Natural killer cell treated with Interleukin-12 subunit alpha and Interleukin-12 subunit beta and Interleukin-15 and Interleukin-18, amount 100 ng/mL, for 72 hours (primary cell): ENCODE measurements around the gene ZNF41. TPM values are rescaled to one million over a fixed set of nuclear protein-coding genes. Genes with fewer than 3 reads are reported as not detected.
"Not testable (repeated sequence)": the region's sequence is repeated elsewhere in the genome, so short reads cannot be mapped to it uniquely, and the experiment has no call there.

ENCODE experiments used
- ATAC-seq, 2 donors: fragments of 150-1000 bp; cut with Tn5 transposase in 1 of 2; sonication (Bioruptor Pico), chemical (Tn5 transposase) in 1 of 2; 2 replicates each; pipeline ENCODE4 v1.10.0; 2021
- DNase-seq: peaks from one replicate; pipeline ENCODE4 v3.0.0; 2022; ENCODE audit warnings: low spot score
- H3K27ac Mint-ChIP-seq, 2 donors: 1 replicate in 1 of 2; 2 replicates in 1 of 2; pipeline ENCODE4 v1.8.0; 2022; ENCODE audit warnings: mixed read lengths in 2 of 2, mild to moderate bottlenecking in 1 of 2, moderate library complexity in 1 of 2
- H3K27me3 Mint-ChIP-seq, 2 donors: 1 replicate in 1 of 2; 2 replicates in 1 of 2; pipeline ENCODE4 v1.8.0; 2022; ENCODE audit warnings: mixed read lengths in 2 of 2
- H3K36me3 Mint-ChIP-seq: one replicate; pipeline ENCODE4 v1.8.0; 2022; ENCODE audit warnings: mixed read lengths
- H3K4me1 Mint-ChIP-seq, 2 donors: 1 replicate in 1 of 2; 2 replicates in 1 of 2; pipeline ENCODE4 v1.8.0; 2022; ENCODE audit warnings: low read depth in 2 of 2, mixed read lengths in 2 of 2, mild to moderate bottlenecking in 1 of 2
- H3K4me3 Mint-ChIP-seq: one replicate; pipeline ENCODE4 v1.8.0; 2022; ENCODE audit warnings: mixed read lengths
- H3K9me3 Mint-ChIP-seq: 2 replicates; pipeline ENCODE4 v1.8.0; 2022; ENCODE audit warnings: mixed read lengths
- total RNA-seq, 2 donors: library from RNA; stranded (reverse); gene quantifications; one replicate each; pipeline ENCODE4 v1.2.3, GENCODE V29; 2022

Gene ZNF41
- total RNA-seq, 2 donors from 2014 or later = 12.5 to 16.6 TPM

- Mint-ChIP-seq H3K27me3 (peaks cover 0 to 3% of the 10 kb centered on the region in 2 donors), H3K27ac (no peak overlapping the region), H3K9me3 (no peaks in the 10 kb centered on the region), H3K36me3 (no peaks in the 10 kb centered on the region), H3K4me3 (no peak overlapping the region), H3K4me1 (no peaks in the 10 kb centered on the region)
- DNase-seq = no peak
- ATAC-seq = no peak
Measured at GRCh38 chrX:47502316-47503125, 19.5 kb upstream of the ZNF41 start.

- H3K36me3 Mint-ChIP-seq = no peaks in the 10 kb centered on the region
- H3K27ac Mint-ChIP-seq = no peak overlapping the region
Measured at GRCh38 chrX:47501226-47502074, 18.4 kb upstream of the ZNF41 start.

GRCh38 chrX:47500554-47500953, 17.5 kb upstream of the ZNF41 start:
- Mint-ChIP-seq H3K36me3 (no peaks in the 10 kb centered on the region), H3K4me1 (no peaks in the 10 kb centered on the region), H3K4me3 (no peak overlapping the region), H3K9me3 (no peaks in the 10 kb centered on the region), H3K27ac (no peak overlapping the region), H3K27me3 (peaks cover 0 to 15% of the 10 kb centered on the region in 2 donors)
- DNase-seq (no peak), ATAC-seq (no peak)

More at GRCh38 chrX:47501226-47502074, 18.4 kb upstream of the ZNF41 start:
- Mint-ChIP-seq H3K9me3 (no peaks in the 10 kb centered on the region), H3K4me3 (no peak overlapping the region), H3K4me1 (no peaks in the 10 kb centered on the region), H3K27me3 (peaks cover 0 to 11% of the 10 kb centered on the region in 2 donors)
- no peak for DNase-seq
- ATAC-seq = no peak

GRCh38 chrX:47499293-47499692, 16.3 kb upstream of the ZNF41 start:
- H3K27me3 Mint-ChIP-seq = peaks cover 0 to 21% of the 10 kb centered on the region in 2 donors
- H3K4me1 Mint-ChIP-seq = no peaks in the 10 kb centered on the region
- no peaks in the 10 kb centered on the region for H3K36me3 Mint-ChIP-seq
- H3K27ac Mint-ChIP-seq = no peak overlapping the region
- no peaks in the 10 kb centered on the region for H3K9me3 Mint-ChIP-seq
- no peak overlapping the region for H3K4me3 Mint-ChIP-seq
- ATAC-seq (no peak), DNase-seq (no peak)

GRCh38 chrX:47498411-47498810, 15.4 kb upstream of the ZNF41 start:
- Mint-ChIP-seq H3K9me3 (no peaks in the 10 kb centered on the region), H3K36me3 (no peaks in the 10 kb centered on the region), H3K4me3 (no peak overlapping the region), H3K27me3 (peaks cover 0 to 23% of the 10 kb centered on the region in 2 donors), H3K4me1 (no peaks in the 10 kb centered on the region), H3K27ac (no peak overlapping the region)
- DNase-seq = no peak
- no peak for ATAC-seq

GRCh38 chrX:47497271-47497888, 14.4 kb upstream of the ZNF41 start:
- ATAC-seq = no peak
- Mint-ChIP-seq H3K4me1 (no peaks in the 10 kb centered on the region), H3K27me3 (peaks cover 0 to 24% of the 10 kb centered on the region in 2 donors), H3K9me3 (no peaks in the 10 kb centered on the region), H3K4me3 (no peak overlapping the region), H3K36me3 (no peaks in the 10 kb centered on the region), H3K27ac (no peak overlapping the region)
- DNase-seq = no peak

GRCh38 chrX:47492133-47492532, 9.1 kb upstream of the ZNF41 start:
- DNase-seq, H3K27ac Mint-ChIP-seq, H3K36me3 Mint-ChIP-seq, H3K4me1 Mint-ChIP-seq, ATAC-seq, H3K4me3 Mint-ChIP-seq, H3K9me3 Mint-ChIP-seq: not testable (repeated sequence)
- H3K27me3 Mint-ChIP-seq = peaks cover 0 to 20% of the 10 kb centered on the region in 2 donors

GRCh38 chrX:47489507-47490275, 6.7 kb upstream of the ZNF41 start:
- ATAC-seq (no peak), DNase-seq (no peak)
- no peak overlapping the region for H3K27ac Mint-ChIP-seq
- H3K4me3 Mint-ChIP-seq = no peak overlapping the region
- H3K36me3 Mint-ChIP-seq = no peaks in the 10 kb centered on the region
- no peaks in the 10 kb centered on the region for H3K4me1 Mint-ChIP-seq
- H3K9me3 Mint-ChIP-seq = no peaks in the 10 kb centered on the region
- H3K27me3 Mint-ChIP-seq = peaks cover 0 to 4% of the 10 kb centered on the region in 2 donors

- no peak for ATAC-seq
Measured at GRCh38 chrX:47484885-47485284, 1.9 kb upstream of the ZNF41 start.

GRCh38 chrX:47483306-47484268, 565 bp upstream of the ZNF41 start:
- DNase-seq (no peak), ATAC-seq (no peak)
- H3K36me3 Mint-ChIP-seq = no peaks in the 10 kb centered on the region
- no peaks in the 10 kb centered on the region for H3K9me3 Mint-ChIP-seq
- peaks cover 7 to 19% of the 10 kb centered on the region in 2 donors for H3K4me1 Mint-ChIP-seq
- peak overlapping the region; percentile 80 to 85 for H3K27ac Mint-ChIP-seq
- H3K27me3 Mint-ChIP-seq = no peaks in the 10 kb centered on the region
- peak overlapping the region; percentile 96 for H3K4me3 Mint-ChIP-seq

More at GRCh38 chrX:47484885-47485284, 1.9 kb upstream of the ZNF41 start:
- DNase-seq = no peak
- no peak overlapping the region for H3K27ac Mint-ChIP-seq
- H3K4me3 Mint-ChIP-seq = no peak overlapping the region
- H3K4me1 Mint-ChIP-seq = peaks cover 7 to 19% of the 10 kb centered on the region in 2 donors
- H3K9me3 Mint-ChIP-seq = no peaks in the 10 kb centered on the region
- no peaks in the 10 kb centered on the region for H3K36me3 Mint-ChIP-seq
- H3K27me3 Mint-ChIP-seq = no peaks in the 10 kb centered on the region

- DNase-seq (no peak), ATAC-seq (peak; percentile 26 to 58)
- peak overlapping the region; percentile 80 to 85 for H3K27ac Mint-ChIP-seq
- H3K9me3 Mint-ChIP-seq = no peaks in the 10 kb centered on the region
- H3K36me3 Mint-ChIP-seq = no peaks in the 10 kb centered on the region
- H3K4me1 Mint-ChIP-seq = peaks cover 10 to 23% of the 10 kb centered on the region in 2 donors
- H3K4me3 Mint-ChIP-seq = peak overlapping the region; percentile 96
- peaks cover 0 to 3% of the 10 kb centered on the region in 2 donors for H3K27me3 Mint-ChIP-seq
Measured at GRCh38 chrX:47482065-47482511, 934 bp downstream of the ZNF41 start.

GRCh38 chrX:47481160-47481559, 1.9 kb downstream of the ZNF41 start:
- Mint-ChIP-seq H3K4me1 (peaks cover 14 to 27% of the 10 kb centered on the region in 2 donors), H3K4me3 (peak overlapping the region; percentile 96), H3K27ac (peak overlapping the region in 1 of 2 donors; percentile 85), H3K36me3 (no peaks in the 10 kb centered on the region), H3K27me3 (peaks cover 0 to 3% of the 10 kb centered on the region in 2 donors), H3K9me3 (no peaks in the 10 kb centered on the region)
- ATAC-seq = no peak
- DNase-seq = no peak
